K562 (cell line): ENCODE measurements around the gene EIF3I. TPM values are rescaled to one million over a fixed set of nuclear protein-coding genes. Genes with fewer than 3 reads are reported as not detected.

ENCODE experiments used
- BRD4 ChIP-seq: fragments of 200-600 bp; sonication (generic); IDR thresholded peaks from 2 replicates; pipeline ENCODE4 v1.6.1; 2017; ENCODE audit warnings: inconsistent platforms
- EP400 ChIP-seq: fragments of 450-650 bp; IDR thresholded peaks from 2 replicates; pipeline ENCODE4 v1.6.1; 2017; ENCODE audit warnings: antibody characterized with exemption, mild to moderate bottlenecking, moderate library complexity
- ETV1 ChIP-seq: fragments of 450-650 bp; conservative IDR thresholded peaks from 2 replicates; pipeline ENCODE4 v1.6.1; 2016; ENCODE audit warnings: missing genetic modification characterization, control low read depth, low read depth, missing compliant biosample characterization
- FOXK2 ChIP-seq, 2 experiments: fragments of 450-650 bp; IDR thresholded peaks in 1 of 2; conservative IDR thresholded peaks in 1 of 2; 2 replicates each; pipeline ENCODE4 v1.6.1; 2016; ENCODE audit warnings: low read depth in 2 of 2, mild to moderate bottlenecking in 1 of 2
- GABPA ChIP-seq: fragments of 200-800 bp; sonication (Bioruptor generic); conservative IDR thresholded peaks from 2 replicates; pipeline ENCODE4 v1.6.1; 2016; ENCODE audit warnings: low read depth, missing genetic modification characterization, missing compliant biosample characterization
- NR1H2 ChIP-seq: sonication (generic); formaldehyde crosslinking; IDR thresholded peaks from 2 replicates; pipeline ENCODE4 v1.4.0; 2020; ENCODE audit warnings: mild to moderate bottlenecking, missing genetic modification reagents
- NRF1 ChIP-seq, 2 experiments: fragments of 450-650 bp; IDR thresholded peaks in 1 of 2; conservative IDR thresholded peaks in 1 of 2; 2 replicates each; pipeline ENCODE4 v1.6.1; 2014; ENCODE audit warnings: mild to moderate bottlenecking in 2 of 2
- POLR2G ChIP-seq: fragments of 200-400 bp; formaldehyde crosslinking; IDR thresholded peaks from 2 replicates; pipeline ENCODE4 v1.6.1; 2017; ENCODE audit warnings: low read depth, mild to moderate bottlenecking, antibody characterized with exemption, low read length, moderate library complexity
- RBFOX2 ChIP-seq: fragments of 200-400 bp; formaldehyde crosslinking; IDR thresholded peaks from 2 replicates; pipeline ENCODE4 v1.6.1; 2017; ENCODE audit warnings: low read depth, mild to moderate bottlenecking, low read length, moderate library complexity
- RBM22 ChIP-seq: fragments of 200-400 bp; formaldehyde crosslinking; IDR thresholded peaks from 2 replicates; pipeline ENCODE4 v1.6.1; 2018; ENCODE audit warnings: low read length, low read depth; ENCODE audit not compliant: poor library complexity, severe bottlenecking
- SUPT5H ChIP-seq: fragments of 450-650 bp; IDR thresholded peaks from 2 replicates; pipeline ENCODE4 v1.6.1; 2016
- polyA plus RNA-seq, 8 experiments: library from polyadenylated mRNA; depleted of rRNA in 4 of 8; stranded (reverse) in 5 of 8; unstranded in 3 of 8; fragments of >200 nt; fragmentation: Nextera tagmentation in 2 of 8; fragmentation: Illumina TruSeq in 1 of 8; extraction: Ambion mirVana in 2 of 8; extraction: Trizol in 1 of 8; gene quantifications; 2 replicates each; pipeline versions ENCODE4 v1.2.1 to v1.2.3, GENCODE V29; 2011 to 2014; ENCODE audit warnings: inconsistent platforms in 1 of 8, missing spikeins in 1 of 8
- total RNA-seq, 7 experiments: library from RNA; depleted of rRNA in 6 of 7; stranded (reverse); fragments of >200 nt in 6 of 7; fragmentation: Illumina TruSeq in 2 of 7; extraction: Trizol in 2 of 7; gene quantifications; 2 replicates each; pipeline versions ENCODE4 v1.2.1 to v1.2.3, GENCODE V29; 2011 to 2021; ENCODE audit warnings: low replicate concordance in 1 of 7
- TF ChIP-seq, protein P1 (sequence below), 2 experiments: fragments of 450-650 bp; IDR thresholded peaks; 2 replicates each; pipeline ENCODE4 v1.6.1; 2018; ENCODE audit warnings: mild to moderate bottlenecking in 2 of 2, low read depth in 1 of 2; ENCODE audit not compliant: partially characterized antibody in 2 of 2
- TF ChIP-seq, protein P2 (sequence below): sonication (generic); formaldehyde crosslinking; IDR thresholded peaks from 2 replicates; pipeline ENCODE4 v1.8.1; 2023; ENCODE audit warnings: mild to moderate bottlenecking, missing genetic modification reagents
- TF ChIP-seq, protein P3 (sequence below): conservative IDR thresholded peaks from 2 replicates; pipeline ENCODE4 v1.6.1; 2011; ENCODE audit warnings: low read depth, mild to moderate bottlenecking, low read length; ENCODE audit not compliant: control insufficient read depth
- TF ChIP-seq, protein P4 (sequence below): sonication (generic); formaldehyde crosslinking; IDR thresholded peaks from 2 replicates; pipeline ENCODE4 v1.9.0; 2022; ENCODE audit warnings: mild to moderate bottlenecking, missing genetic modification reagents
- TF ChIP-seq, protein P5 (sequence below): fragments of 450-650 bp; IDR thresholded peaks from 2 replicates; pipeline ENCODE4 v1.7.1; 2018; ENCODE audit warnings: mild to moderate bottlenecking, low read depth; ENCODE audit not compliant: partially characterized antibody

The EIF3I gene
- total and polyA plus RNA-seq, 9 of the 15 experiments (the other 6 are each of a cell fraction or from before 2014, with no cell fraction given): 414 to 1,526 (median 635) TPM

DNA sequence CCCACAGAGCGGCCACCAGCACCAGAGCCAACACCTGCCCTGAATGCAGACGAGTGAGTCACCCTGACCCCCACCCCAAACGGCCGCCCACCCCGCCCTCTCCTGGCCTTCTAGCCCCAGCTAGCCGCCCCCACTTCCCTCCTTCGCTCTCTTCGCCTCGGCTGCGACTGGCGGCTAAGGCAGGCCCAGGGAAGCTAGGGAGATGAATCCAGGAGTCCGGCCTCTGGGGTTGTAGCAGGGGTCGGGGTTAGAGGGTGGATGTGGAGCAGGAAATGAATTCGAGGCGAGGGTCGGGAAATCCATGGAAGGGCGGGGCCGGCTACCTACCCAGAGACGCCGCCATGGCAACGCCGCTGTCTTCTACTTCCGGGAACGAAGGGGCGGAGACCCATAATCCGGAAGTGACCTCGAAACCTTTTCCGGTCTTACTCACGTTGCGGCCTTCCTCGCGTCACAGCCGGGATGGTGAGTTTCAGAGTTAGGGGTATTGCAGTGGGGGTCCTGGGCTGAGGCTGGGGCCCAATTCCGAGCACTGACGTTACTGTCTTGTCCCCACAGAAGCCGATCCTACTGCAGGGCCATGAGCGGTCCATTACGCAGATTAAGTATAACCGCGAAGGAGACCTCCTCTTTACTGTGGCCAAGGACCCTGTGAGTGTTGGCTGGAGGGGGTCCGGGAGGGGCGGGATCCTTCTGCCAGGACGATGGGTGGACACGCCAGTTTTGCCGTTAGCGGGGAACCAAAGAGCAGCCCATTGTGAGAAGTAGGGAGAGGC is at the start of gene EIF3I, which contains the start of gene TMEM234 (continued):
- TF ChIP-seq, protein P1, sequence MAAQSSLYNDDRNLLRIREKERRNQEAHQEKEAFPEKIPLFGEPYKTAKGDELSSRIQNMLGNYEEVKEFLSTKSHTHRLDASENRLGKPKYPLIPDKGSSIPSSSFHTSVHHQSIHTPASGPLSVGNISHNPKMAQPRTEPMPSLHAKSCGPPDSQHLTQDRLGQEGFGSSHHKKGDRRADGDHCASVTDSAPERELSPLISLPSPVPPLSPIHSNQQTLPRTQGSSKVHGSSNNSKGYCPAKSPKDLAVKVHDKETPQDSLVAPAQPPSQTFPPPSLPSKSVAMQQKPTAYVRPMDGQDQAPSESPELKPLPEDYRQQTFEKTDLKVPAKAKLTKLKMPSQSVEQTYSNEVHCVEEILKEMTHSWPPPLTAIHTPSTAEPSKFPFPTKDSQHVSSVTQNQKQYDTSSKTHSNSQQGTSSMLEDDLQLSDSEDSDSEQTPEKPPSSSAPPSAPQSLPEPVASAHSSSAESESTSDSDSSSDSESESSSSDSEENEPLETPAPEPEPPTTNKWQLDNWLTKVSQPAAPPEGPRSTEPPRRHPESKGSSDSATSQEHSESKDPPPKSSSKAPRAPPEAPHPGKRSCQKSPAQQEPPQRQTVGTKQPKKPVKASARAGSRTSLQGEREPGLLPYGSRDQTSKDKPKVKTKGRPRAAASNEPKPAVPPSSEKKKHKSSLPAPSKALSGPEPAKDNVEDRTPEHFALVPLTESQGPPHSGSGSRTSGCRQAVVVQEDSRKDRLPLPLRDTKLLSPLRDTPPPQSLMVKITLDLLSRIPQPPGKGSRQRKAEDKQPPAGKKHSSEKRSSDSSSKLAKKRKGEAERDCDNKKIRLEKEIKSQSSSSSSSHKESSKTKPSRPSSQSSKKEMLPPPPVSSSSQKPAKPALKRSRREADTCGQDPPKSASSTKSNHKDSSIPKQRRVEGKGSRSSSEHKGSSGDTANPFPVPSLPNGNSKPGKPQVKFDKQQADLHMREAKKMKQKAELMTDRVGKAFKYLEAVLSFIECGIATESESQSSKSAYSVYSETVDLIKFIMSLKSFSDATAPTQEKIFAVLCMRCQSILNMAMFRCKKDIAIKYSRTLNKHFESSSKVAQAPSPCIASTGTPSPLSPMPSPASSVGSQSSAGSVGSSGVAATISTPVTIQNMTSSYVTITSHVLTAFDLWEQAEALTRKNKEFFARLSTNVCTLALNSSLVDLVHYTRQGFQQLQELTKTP (IDR thresholded peaks at IDR 0.05; ENCODE audit: low read depth in 1 of 2, partially characterized antibody in 2 of 2): peak in 1 of 2 experiments; percentile 51
- TF ChIP-seq RBFOX2 (peak; percentile 94), ETV1 (tag) (peak; percentile 93), GABPA (tag) (peak; percentile 99), BRD4 (peak; percentile 42; the same call in 1 of the 2 replicates), NRF1 (conservative IDR thresholded peaks at IDR 0.05 in 1 of 2, IDR thresholded peaks at IDR 0.05 in 1 of 2) (peak in 1 of 2 experiments; percentile 35; a peak in 1 of 4 replicates), FOXK2 (conservative IDR thresholded peaks at IDR 0.05 in 1 of 2, IDR thresholded peaks at IDR 0.05 in 1 of 2; ENCODE audit: low read depth in 2 of 2) (peak; percentile 24 to 78; a peak in 2 of 4 replicates), RBM22 (peak; percentile 85), EP400 (peak; percentile 94), POLR2G (peak; percentile 88), NR1H2 (CRISPR knock-in tag) (no peak), SUPT5H (peak; percentile 96)
- TF ChIP-seq, protein P2, sequence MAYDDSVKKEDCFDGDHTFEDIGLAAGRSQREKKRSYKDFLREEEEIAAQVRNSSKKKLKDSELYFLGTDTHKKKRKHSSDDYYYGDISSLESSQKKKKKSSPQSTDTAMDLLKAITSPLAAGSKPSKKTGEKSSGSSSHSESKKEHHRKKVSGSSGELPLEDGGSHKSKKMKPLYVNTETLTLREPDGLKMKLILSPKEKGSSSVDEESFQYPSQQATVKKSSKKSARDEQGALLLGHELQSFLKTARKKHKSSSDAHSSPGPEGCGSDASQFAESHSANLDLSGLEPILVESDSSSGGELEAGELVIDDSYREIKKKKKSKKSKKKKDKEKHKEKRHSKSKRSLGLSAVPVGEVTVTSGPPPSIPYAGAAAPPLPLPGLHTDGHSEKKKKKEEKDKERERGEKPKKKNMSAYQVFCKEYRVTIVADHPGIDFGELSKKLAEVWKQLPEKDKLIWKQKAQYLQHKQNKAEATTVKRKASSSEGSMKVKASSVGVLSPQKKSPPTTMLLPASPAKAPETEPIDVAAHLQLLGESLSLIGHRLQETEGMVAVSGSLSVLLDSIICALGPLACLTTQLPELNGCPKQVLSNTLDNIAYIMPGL (CRISPR knock-in tag): peak; percentile 57; the same call in 1 of the 2 replicates
- TF ChIP-seq, protein P3, sequence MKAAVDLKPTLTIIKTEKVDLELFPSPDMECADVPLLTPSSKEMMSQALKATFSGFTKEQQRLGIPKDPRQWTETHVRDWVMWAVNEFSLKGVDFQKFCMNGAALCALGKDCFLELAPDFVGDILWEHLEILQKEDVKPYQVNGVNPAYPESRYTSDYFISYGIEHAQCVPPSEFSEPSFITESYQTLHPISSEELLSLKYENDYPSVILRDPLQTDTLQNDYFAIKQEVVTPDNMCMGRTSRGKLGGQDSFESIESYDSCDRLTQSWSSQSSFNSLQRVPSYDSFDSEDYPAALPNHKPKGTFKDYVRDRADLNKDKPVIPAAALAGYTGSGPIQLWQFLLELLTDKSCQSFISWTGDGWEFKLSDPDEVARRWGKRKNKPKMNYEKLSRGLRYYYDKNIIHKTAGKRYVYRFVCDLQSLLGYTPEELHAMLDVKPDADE: peak; percentile 67; the same call in 1 of the 2 replicates
- TF ChIP-seq, protein P4, sequence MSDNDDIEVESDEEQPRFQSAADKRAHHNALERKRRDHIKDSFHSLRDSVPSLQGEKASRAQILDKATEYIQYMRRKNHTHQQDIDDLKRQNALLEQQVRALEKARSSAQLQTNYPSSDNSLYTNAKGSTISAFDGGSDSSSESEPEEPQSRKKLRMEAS (CRISPR knock-in tag): no peak
- TF ChIP-seq, protein P5, sequence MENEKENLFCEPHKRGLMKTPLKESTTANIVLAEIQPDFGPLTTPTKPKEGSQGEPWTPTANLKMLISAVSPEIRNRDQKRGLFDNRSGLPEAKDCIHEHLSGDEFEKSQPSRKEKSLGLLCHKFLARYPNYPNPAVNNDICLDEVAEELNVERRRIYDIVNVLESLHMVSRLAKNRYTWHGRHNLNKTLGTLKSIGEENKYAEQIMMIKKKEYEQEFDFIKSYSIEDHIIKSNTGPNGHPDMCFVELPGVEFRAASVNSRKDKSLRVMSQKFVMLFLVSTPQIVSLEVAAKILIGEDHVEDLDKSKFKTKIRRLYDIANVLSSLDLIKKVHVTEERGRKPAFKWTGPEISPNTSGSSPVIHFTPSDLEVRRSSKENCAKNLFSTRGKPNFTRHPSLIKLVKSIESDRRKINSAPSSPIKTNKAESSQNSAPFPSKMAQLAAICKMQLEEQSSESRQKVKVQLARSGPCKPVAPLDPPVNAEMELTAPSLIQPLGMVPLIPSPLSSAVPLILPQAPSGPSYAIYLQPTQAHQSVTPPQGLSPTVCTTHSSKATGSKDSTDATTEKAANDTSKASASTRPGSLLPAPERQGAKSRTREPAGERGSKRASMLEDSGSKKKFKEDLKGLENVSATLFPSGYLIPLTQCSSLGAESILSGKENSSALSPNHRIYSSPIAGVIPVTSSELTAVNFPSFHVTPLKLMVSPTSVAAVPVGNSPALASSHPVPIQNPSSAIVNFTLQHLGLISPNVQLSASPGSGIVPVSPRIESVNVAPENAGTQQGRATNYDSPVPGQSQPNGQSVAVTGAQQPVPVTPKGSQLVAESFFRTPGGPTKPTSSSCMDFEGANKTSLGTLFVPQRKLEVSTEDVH: peak; percentile 95
